Left forelimb (tissue), 1 donor: ENCODE measurements around the gene GJA1.
A peak's percentile ranks its signal among the peaks of the same experiment; 100 is the strongest.
"Not testable (repeated sequence)": the region's sequence is repeated elsewhere in the genome, so short reads cannot be mapped to it uniquely, and the experiment has no call there.

Source experiments
- DNase-seq: peaks from one replicate; pipeline ENCODE4 v3.0.0-alpha.2; 2018; ENCODE audit warnings: low spot score

GJA1 gene

GRCh38 chr6:121435444-121436069, at the start of gene GJA1:
Gene GJA1, plus strand, starts transcription at chr6:121435646. Its CDS starts 11,202 bp downstream, at chr6:121446848.
- DNase-seq = peak; percentile 71

- DNase-seq = not testable (repeated sequence)
These were observed 48.9 kb upstream of the GJA1 start for GRCh38 chr6:121386551-121386950.

- no peak for DNase-seq
These were observed 46.0 kb upstream of the GJA1 start for GRCh38 chr6:121389419-121389818.

- no peak for DNase-seq
These were observed 41.5 kb upstream of the GJA1 start for GRCh38 chr6:121393731-121394505.

GRCh38 chr6:121395736-121396135, 39.7 kb upstream of the GJA1 start:
- no peak for DNase-seq

- DNase-seq = not testable (repeated sequence)
These were observed 38.3 kb upstream of the GJA1 start for GRCh38 chr6:121397188-121397587.

- no peak for DNase-seq
These were observed 37.3 kb upstream of the GJA1 start for GRCh38 chr6:121398127-121398526.

- DNase-seq = no peak
These were observed 35.5 kb upstream of the GJA1 start for GRCh38 chr6:121399966-121400365.

GRCh38 chr6:121403964-121404363, 31.5 kb upstream of the GJA1 start:
- DNase-seq = no peak

GRCh38 chr6:121405306-121405705, 30.1 kb upstream of the GJA1 start:
- DNase-seq = no peak

- no peak for DNase-seq
These were observed 27.1 kb upstream of the GJA1 start for GRCh38 chr6:121408321-121408720.

- no peak for DNase-seq
These were observed 21.6 kb upstream of the GJA1 start for GRCh38 chr6:121413879-121414278.

- no peak for DNase-seq
These were observed 17.1 kb upstream of the GJA1 start for GRCh38 chr6:121418346-121418745.

GRCh38 chr6:121426686-121427085, 8.8 kb upstream of the GJA1 start:
- DNase-seq = no peak

- no peak for DNase-seq
These were observed 6.3 kb upstream of the GJA1 start for GRCh38 chr6:121428872-121429756.

- DNase-seq = no peak
These were observed 4.7 kb upstream of the GJA1 start for GRCh38 chr6:121430514-121431460.

GRCh38 chr6:121431776-121432175, 3.7 kb upstream of the GJA1 start:
- DNase-seq = not testable (repeated sequence)

- no peak for DNase-seq
These were observed 1.2 kb upstream of the GJA1 start for GRCh38 chr6:121434037-121434770.

GRCh38 chr6:121436274-121436857, 920 bp downstream of the GJA1 start:
- peak; percentile 68 for DNase-seq
